ENCODE results near the gene CRABP1. TPM values are rescaled to one million over a fixed set of nuclear protein-coding genes. Genes with fewer than 3 reads are reported as not detected.
A peak's percentile ranks its signal among the peaks of the same experiment; 100 is the strongest.

The CRABP1 gene
- polyA plus RNA-seq, 10 donors: 7.7 to 110 (median 53.8) TPM

- DNase-seq: no peak
Observed at GRCh38 chr15:78315686-78316282, 24.4 kb upstream of the CRABP1 start.

GRCh38 chr15:78316283-78317083 lies 23.7 kb upstream of the CRABP1 start:
- DNase-seq: peak in 1 of 3 donors; percentile 59

GRCh38 chr15:78317145-78317836 lies 22.9 kb upstream of the CRABP1 start:
- no peak for DNase-seq

- DNase-seq: no peak
Observed at GRCh38 chr15:78319588-78319987, 20.6 kb upstream of the CRABP1 start.

GRCh38 chr15:78320183-78320582 lies 20.0 kb upstream of the CRABP1 start:
- no peak for DNase-seq

GRCh38 chr15:78321041-78321570 lies 19.0 kb upstream of the CRABP1 start:
- DNase-seq: no peak

- DNase-seq: no peak
Observed at GRCh38 chr15:78321786-78322185, 18.4 kb upstream of the CRABP1 start.

- DNase-seq: peak in 2 of 3 donors; percentile 70 to 74
Observed at GRCh38 chr15:78322243-78322642, 17.9 kb upstream of the CRABP1 start.

- no peak for DNase-seq
Observed at GRCh38 chr15:78322724-78323521, 17.2 kb upstream of the CRABP1 start.

- no peak for DNase-seq
Observed at GRCh38 chr15:78323693-78324092, 16.5 kb upstream of the CRABP1 start.

- no peak for DNase-seq
Observed at GRCh38 chr15:78324144-78324543, 16.0 kb upstream of the CRABP1 start.

- DNase-seq: no peak
Observed at GRCh38 chr15:78325092-78325843, 14.9 kb upstream of the CRABP1 start.

GRCh38 chr15:78327466-78327865 lies 12.7 kb upstream of the CRABP1 start:
- no peak for DNase-seq

GRCh38 chr15:78329625-78330024 lies 10.5 kb upstream of the CRABP1 start:
- no peak for DNase-seq

GRCh38 chr15:78334845-78335244 lies 5.3 kb upstream of the CRABP1 start:
- DNase-seq: no peak

GRCh38 chr15:78335985-78336384 lies 4.2 kb upstream of the CRABP1 start:
- DNase-seq: no peak

- DNase-seq: no peak
Observed at GRCh38 chr15:78338781-78339180, 1.4 kb upstream of the CRABP1 start.

- no peak for DNase-seq
Observed at GRCh38 chr15:78339559-78339958, 594 bp upstream of the CRABP1 start.

GRCh38 chr15:78341057-78341987 lies 1.2 kb downstream of the CRABP1 start:
- peak in 1 of 3 donors; percentile 64 for DNase-seq

GRCh38 chr15:78342021-78342420 lies 1.9 kb downstream of the CRABP1 start:
- DNase-seq: peak in 1 of 3 donors; percentile 51
